ENCODE results near the gene IGFLR1. TPM values are rescaled to one million over a fixed set of nuclear protein-coding genes. Genes with fewer than 3 reads are reported as not detected.

Gene IGFLR1
- total and polyA plus RNA-seq, 9 donors, result 2.1 to 5.6 (median 3.8) TPM

DNA sequence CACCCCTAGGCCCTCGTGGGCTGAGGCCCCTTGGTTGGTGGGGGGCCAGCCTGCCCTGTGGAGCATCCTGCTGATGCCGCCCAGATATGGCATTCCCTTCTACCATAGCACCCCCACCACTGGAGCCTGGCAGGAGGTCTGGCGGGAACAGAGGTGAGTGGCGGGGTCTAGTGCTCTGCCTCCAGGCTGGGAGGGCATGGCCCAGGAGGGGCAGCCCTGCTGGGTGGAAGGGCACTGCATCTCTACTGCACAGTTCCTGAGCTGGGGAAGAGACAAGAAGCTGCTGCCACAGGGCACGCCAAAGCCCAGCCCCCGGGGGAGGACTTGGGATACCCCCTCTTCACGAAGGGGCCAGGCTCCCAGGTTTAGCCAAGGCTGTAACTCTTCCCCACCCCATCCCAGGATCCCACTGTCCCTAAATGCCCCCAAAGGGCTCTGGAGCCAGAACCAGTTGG lies 26.9 kb downstream of the IGFLR1 start:
- Histone ChIP-seq H3K36me3 (ENCODE audit: control insufficient read depth, insufficient read depth, low read length) (peaks cover 9% of the 10 kb centered on the region), H3K27ac (ENCODE audit: low read length) (no peak overlapping the region), H3K27me3 (ENCODE audit: control insufficient read depth, insufficient read depth, low read length) (no peaks in the 10 kb centered on the region), H3K9me3 (replicated peaks; ENCODE audit: control insufficient read depth, low read depth, low read length) (no peaks in the 10 kb centered on the region), H3K4me1 (ENCODE audit: control insufficient read depth, insufficient read depth, low read length) (peaks cover 19% of the 10 kb centered on the region), H3K4me3 (ENCODE audit: low read length) (no peak overlapping the region)
- WGBS (ENCODE audit: insufficient coverage), result 70% methylated on average over 5 of the region's 7 CpGs
- no peak for DNase-seq

DNA sequence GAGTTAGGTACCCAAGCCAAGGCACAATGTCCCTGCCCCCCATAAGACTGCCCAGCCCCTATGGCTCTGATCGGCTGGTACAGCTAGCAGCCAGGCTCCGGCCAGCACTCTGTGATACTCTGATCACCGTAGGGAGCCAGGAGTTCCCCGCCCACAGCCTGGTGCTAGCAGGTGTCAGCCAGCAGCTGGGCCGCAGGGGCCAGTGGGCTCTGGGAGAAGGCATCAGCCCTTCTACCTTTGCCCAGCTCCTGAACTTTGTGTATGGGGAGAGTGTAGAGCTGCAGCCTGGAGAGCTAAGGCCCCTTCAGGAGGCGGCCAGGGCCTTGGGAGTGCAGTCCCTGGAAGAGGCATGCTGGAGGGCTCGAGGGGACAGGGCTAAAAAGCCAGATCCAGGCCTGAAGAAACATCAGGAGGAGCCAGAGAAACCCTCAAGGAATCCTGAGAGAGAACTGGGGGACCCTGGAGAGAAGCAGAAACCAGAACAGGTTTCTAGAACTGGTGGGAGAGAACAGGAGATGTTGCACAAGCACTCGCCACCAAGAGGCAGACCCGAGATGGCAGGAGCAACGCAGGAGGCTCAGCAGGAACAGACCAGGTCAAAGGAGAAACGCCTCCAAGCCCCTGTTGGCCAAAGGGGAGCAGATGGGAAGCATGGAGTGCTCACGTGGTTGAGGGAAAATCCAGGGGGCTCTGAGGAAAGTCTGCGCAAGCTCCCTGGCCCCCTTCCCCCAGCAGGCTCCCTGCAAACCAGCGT lies 27.5 kb downstream of the IGFLR1 start:
- Histone ChIP-seq H3K27ac (ENCODE audit: low read length) (no peak overlapping the region), H3K4me3 (ENCODE audit: low read length) (no peak overlapping the region), H3K27me3 (ENCODE audit: control insufficient read depth, insufficient read depth, low read length) (no peaks in the 10 kb centered on the region), H3K9me3 (replicated peaks; ENCODE audit: control insufficient read depth, low read depth, low read length) (no peaks in the 10 kb centered on the region), H3K4me1 (ENCODE audit: control insufficient read depth, insufficient read depth, low read length) (peaks cover 19% of the 10 kb centered on the region), H3K36me3 (ENCODE audit: control insufficient read depth, insufficient read depth, low read length) (peaks cover 5% of the 10 kb centered on the region)
- no peak for DNase-seq
- 54% methylated on average over 10 of the region's 14 CpGs for WGBS (ENCODE audit: insufficient coverage)

DNA sequence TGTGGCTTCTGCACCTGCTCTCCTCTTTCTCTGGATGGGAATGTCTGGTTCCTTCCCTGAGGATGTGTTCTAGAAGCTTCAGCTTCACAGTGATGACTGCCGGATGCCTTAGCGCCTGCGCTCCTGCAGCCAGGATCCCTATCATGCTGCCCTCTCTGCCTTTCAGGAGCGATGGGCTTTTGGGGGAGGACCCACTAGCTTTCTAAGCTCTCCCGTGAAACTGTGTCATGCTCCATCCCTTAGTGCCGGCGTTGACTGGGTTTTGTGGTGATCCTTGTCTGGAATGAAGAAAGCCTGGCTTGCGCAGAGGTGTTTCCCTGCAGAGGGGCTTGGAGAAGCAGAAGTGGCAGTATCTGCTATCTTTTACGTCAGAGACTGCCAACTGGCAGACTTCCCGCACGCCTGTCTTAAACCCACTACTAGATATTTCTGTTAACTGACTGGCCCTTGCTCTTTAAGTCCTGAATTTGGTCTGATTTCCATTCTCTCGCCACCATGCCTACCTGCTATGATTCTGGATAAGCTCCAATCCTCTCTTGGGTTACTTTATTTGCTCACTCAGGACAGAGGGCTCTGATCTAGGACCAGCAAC lies 28.3 kb downstream of the IGFLR1 start:
- no peak for DNase-seq
- H3K36me3 ChIP-seq (ENCODE audit: control insufficient read depth, insufficient read depth, low read length), result no peaks in the 10 kb centered on the region
- H3K27me3 ChIP-seq (ENCODE audit: control insufficient read depth, insufficient read depth, low read length), result no peaks in the 10 kb centered on the region
- 77% methylated on average over 11 of the region's 12 CpGs for WGBS (ENCODE audit: insufficient coverage)
- peaks cover 12% of the 10 kb centered on the region for H3K4me1 ChIP-seq (ENCODE audit: control insufficient read depth, insufficient read depth, low read length)
- no peak overlapping the region for H3K27ac ChIP-seq (ENCODE audit: low read length)
- H3K9me3 ChIP-seq (replicated peaks; ENCODE audit: control insufficient read depth, low read depth, low read length), result no peaks in the 10 kb centered on the region
- no peak overlapping the region for H3K4me3 ChIP-seq (ENCODE audit: low read length)

DNA sequence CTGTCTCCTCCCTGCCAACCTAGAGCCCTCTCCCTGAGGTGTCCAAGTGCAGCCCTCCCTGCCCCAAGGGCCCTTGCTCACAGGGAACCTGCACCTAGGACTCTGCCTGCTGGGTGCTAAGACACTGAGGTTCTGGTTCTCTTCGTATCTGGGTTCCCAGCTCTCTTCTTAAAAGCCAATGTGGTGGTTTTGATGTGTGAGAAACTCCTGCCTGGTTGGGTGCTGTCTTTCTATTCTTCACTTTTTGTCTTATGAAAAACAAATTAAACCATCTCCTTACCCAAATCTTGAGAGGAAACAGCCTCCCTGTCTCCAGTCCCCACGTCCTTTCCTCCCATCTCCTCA lies 28.8 kb downstream of the IGFLR1 start:
- 25% methylated on average over 1 of the region's 2 CpGs for WGBS (ENCODE audit: insufficient coverage)
- H3K27ac ChIP-seq (ENCODE audit: low read length), result no peak overlapping the region
- peaks cover 8% of the 10 kb centered on the region for H3K4me1 ChIP-seq (ENCODE audit: control insufficient read depth, insufficient read depth, low read length)
- H3K4me3 ChIP-seq (ENCODE audit: low read length), result no peak overlapping the region
- no peak for DNase-seq
- no peaks in the 10 kb centered on the region for H3K9me3 ChIP-seq (replicated peaks; ENCODE audit: control insufficient read depth, low read depth, low read length)
- no peaks in the 10 kb centered on the region for H3K36me3 ChIP-seq (ENCODE audit: control insufficient read depth, insufficient read depth, low read length)
- H3K27me3 ChIP-seq (ENCODE audit: control insufficient read depth, insufficient read depth, low read length), result no peaks in the 10 kb centered on the region

DNA sequence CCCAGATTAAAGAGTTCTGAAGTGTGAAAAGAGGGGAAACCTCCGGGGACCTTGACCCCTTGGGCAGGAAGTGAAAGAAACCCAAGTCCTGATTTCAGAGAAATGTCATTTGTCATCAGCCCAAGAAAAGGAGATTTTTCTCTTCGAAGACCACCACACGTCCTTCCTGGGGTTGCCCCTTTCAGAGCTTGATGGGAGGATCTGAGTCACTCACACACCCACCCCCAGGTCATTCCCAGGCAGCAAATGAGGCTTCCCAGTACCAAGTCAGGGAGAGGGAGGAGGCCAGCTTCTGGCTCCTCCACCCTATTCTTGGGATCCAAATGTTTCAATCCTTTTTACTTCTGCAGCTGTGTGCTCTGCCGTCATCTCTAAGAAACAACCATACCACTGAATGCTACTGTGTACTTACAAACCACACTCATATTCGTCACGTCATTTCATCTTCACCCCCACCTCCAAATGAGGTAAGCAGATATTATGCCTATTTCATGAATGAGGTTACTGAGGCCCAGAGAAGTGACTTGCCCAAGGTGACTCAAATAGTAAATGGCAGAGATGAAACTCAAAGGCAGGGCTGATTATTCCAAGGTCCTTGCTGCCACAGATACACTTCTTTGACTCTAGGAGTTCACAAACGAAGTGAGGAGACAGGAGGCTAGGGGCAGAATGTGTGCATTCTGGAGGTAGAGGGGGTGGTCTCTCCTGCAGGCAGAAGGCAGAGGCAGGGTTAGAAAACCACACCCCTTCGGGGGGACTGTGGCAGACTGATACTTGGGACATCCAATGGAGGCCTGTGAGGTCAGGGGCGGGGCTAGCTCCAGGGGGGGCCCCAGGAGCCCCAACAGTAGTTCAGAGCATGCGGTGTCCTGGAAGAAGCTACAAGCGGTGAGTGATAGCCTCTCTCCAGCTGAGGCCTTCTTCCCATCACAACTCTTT lies 29.4 kb downstream of the IGFLR1 start:
- Histone ChIP-seq H3K4me1 (ENCODE audit: control insufficient read depth, insufficient read depth, low read length) (peaks cover 8% of the 10 kb centered on the region), H3K36me3 (ENCODE audit: control insufficient read depth, insufficient read depth, low read length) (no peaks in the 10 kb centered on the region), H3K27ac (ENCODE audit: low read length) (no peak overlapping the region), H3K9me3 (replicated peaks; ENCODE audit: control insufficient read depth, low read depth, low read length) (no peaks in the 10 kb centered on the region), H3K4me3 (ENCODE audit: low read length) (no peak overlapping the region), H3K27me3 (ENCODE audit: control insufficient read depth, insufficient read depth, low read length) (no peaks in the 10 kb centered on the region)
- DNase-seq, result no peak
- 66% methylated on average over 4 of the region's 11 CpGs for WGBS (ENCODE audit: insufficient coverage)

DNA sequence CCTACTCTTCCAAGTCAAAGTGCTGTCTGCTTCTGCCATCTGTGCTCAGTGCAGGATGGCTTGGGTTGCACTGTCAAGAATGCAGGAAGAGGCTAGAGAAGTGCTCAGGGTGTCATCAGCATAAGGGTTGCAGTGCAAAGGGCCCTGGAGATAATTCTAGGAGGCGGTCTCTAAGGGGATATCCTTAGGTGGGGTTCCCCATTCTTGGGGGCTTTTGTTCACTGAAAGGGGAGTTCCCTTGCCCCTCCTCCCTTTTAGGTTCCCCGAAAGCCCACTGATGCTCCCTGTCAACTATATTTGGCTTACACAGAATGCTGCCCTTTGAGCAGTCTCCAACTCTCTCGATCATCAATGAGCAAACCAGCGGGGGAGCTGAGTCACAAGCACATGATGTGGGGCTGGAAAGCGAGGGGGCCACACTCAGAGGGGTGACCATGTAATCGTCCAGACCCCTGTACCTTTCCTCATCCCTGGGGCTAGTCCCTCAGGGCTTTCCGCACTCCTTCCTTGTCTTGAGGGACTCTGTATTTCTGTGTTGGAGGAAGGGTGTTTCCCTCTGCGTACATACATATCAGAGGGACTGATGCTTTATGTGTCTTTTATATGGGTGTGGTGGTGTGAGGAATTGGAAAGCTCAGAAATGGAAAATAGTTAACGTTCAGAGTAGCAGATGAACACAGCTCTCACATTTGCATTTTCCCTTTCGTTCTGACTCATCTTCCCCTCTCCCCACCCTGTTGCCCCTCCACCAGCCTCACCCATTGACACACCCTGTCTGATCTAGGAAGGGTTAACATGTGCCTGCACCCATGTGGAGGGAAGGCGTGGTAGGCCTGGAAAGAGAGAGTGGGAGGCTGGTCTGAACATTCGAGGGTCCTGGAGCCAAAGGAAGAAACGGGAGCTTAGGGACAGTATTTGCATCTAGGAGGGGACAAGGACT lies 31.2 kb downstream of the IGFLR1 start:
- WGBS (ENCODE audit: insufficient coverage), result no CpG with 5 or more reads among the region's 13 CpGs
- no peak overlapping the region for H3K4me3 ChIP-seq (ENCODE audit: low read length)
- H3K27me3 ChIP-seq (ENCODE audit: control insufficient read depth, insufficient read depth, low read length), result no peaks in the 10 kb centered on the region
- H3K4me1 ChIP-seq (ENCODE audit: control insufficient read depth, insufficient read depth, low read length), result peaks cover 5% of the 10 kb centered on the region
- H3K36me3 ChIP-seq (ENCODE audit: control insufficient read depth, insufficient read depth, low read length), result no peaks in the 10 kb centered on the region
- no peak for DNase-seq
- H3K27ac ChIP-seq (ENCODE audit: low read length), result no peak overlapping the region
- no peaks in the 10 kb centered on the region for H3K9me3 ChIP-seq (replicated peaks; ENCODE audit: control insufficient read depth, low read depth, low read length)

DNA sequence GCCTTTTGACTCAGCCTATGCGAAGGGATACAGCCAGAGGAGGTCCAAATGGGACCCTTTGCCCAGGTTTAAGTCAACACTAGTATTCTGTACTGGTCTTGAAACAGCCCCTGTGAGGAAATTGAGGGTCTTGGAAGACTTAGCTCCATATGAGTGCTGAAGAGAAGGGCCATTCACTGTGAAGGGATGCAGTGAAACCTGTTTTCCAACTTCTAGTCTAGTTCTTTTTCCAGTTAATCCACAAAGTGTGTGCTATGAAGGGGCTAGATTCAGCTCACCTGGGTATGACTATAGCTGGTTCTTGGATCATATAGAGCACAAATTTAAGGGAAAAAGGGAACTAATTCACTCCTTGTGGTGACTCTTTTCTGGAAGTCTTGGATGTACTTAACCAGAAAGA lies 33.9 kb downstream of the IGFLR1 start:
- no peak for DNase-seq
- H3K36me3 ChIP-seq (ENCODE audit: control insufficient read depth, insufficient read depth, low read length), result no peaks in the 10 kb centered on the region
- H3K27ac ChIP-seq (ENCODE audit: low read length), result no peak overlapping the region
- H3K4me3 ChIP-seq (ENCODE audit: low read length), result no peak overlapping the region
- no peaks in the 10 kb centered on the region for H3K4me1 ChIP-seq (ENCODE audit: control insufficient read depth, insufficient read depth, low read length)
- peaks cover 8% of the 10 kb centered on the region for H3K27me3 ChIP-seq (ENCODE audit: control insufficient read depth, insufficient read depth, low read length)
- WGBS (ENCODE audit: insufficient coverage), result 75% methylated on average over 1 of the region's 1 CpG
- no peaks in the 10 kb centered on the region for H3K9me3 ChIP-seq (replicated peaks; ENCODE audit: control insufficient read depth, low read depth, low read length)

DNA sequence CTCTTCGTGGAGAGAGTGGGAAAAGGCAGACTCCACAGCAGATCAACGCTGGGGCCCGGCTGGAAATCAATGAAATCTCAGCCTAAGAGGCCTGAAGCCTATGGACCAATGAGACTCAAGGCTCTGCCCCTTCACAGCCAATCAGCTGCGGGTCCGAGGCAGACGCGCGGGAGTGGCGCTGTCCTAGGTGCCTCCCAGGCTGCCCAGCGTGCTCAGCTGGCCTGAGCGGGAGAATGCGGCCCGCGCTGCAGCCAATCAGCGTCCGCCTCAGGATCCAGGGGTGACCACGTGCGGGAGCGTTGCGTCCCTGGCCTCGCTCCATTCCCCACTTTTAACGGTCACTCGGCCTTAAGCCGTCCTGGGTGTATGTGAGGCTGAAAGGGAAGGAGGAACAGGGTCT lies 38.0 kb downstream of the IGFLR1 start, which contains the start of gene ZBTB32:
ZBTB32 (plus strand) TSS at position 341 of the 400 bp plus-strand sequence. CDS start 10,069 bp downstream, outside the sequence.
- 21% methylated on average over 24 of the region's 24 CpGs for WGBS (ENCODE audit: insufficient coverage)
- Histone ChIP-seq H3K36me3 (ENCODE audit: control insufficient read depth, insufficient read depth, low read length) (no peaks in the 10 kb centered on the region), H3K27me3 (ENCODE audit: control insufficient read depth, insufficient read depth, low read length) (peaks cover 8% of the 10 kb centered on the region), H3K27ac (ENCODE audit: low read length) (no peak within 1 kb of the TSS), H3K9me3 (replicated peaks; ENCODE audit: control insufficient read depth, low read depth, low read length) (no peaks in the 10 kb centered on the region), H3K4me1 (ENCODE audit: control insufficient read depth, insufficient read depth, low read length) (peaks cover 10% of the 10 kb centered on the region), H3K4me3 (ENCODE audit: low read length) (no peak within 1 kb of the TSS)
- DNase-seq, result peak; percentile 50

DNA sequence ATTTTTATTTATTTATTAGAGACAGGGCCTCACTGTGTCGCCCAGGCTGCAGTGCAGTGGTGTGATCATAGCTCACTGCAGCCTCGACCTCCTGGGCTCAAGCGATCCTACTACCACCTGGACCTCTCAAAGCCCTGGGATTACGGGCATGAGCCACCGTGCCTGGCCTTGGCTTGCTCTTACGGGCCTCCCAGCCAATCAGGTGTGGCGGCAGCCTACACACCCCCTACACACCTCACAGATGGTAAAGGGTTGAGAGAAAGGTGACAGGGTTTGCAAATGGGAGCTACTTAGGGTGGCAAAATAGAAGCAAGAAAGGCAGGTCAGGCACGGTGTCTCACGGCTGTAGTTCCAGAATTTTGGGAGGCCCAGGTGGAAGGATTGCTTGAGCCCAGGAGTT lies 38.9 kb downstream of the IGFLR1 start:
- 53% methylated on average over 3 of the region's 9 CpGs for WGBS (ENCODE audit: insufficient coverage)
- no peak for DNase-seq
- Histone ChIP-seq H3K4me1 (ENCODE audit: control insufficient read depth, insufficient read depth, low read length) (peaks cover 10% of the 10 kb centered on the region), H3K27me3 (ENCODE audit: control insufficient read depth, insufficient read depth, low read length) (peaks cover 8% of the 10 kb centered on the region), H3K27ac (ENCODE audit: low read length) (no peak overlapping the region), H3K9me3 (replicated peaks; ENCODE audit: control insufficient read depth, low read depth, low read length) (no peaks in the 10 kb centered on the region), H3K36me3 (ENCODE audit: control insufficient read depth, insufficient read depth, low read length) (no peaks in the 10 kb centered on the region), H3K4me3 (ENCODE audit: low read length) (no peak overlapping the region)

Measured in muscle of leg (tissue), 11 donors.